ENCODE data around the gene LGR4. TPM values are rescaled to one million over a fixed set of nuclear protein-coding genes. Genes with fewer than 3 reads are reported as not detected.

LGR4 gene
- total and polyA plus RNA-seq, 9 of the 15 experiments (the other 6 are each of a cell fraction or from before 2014, with no cell fraction given): 0.94 to 10.1 (median 5.8) TPM

GRCh38 chr11:27406498-27407354 lies 65.9 kb downstream of the LGR4 start (continued):
- TF ChIP-seq ZNF398 (CRISPR knock-in tag; IDR thresholded peaks at IDR 0.05) (no peak), EP400 (IDR thresholded peaks at IDR 0.05) (no peak), NFE2L1 (tag; IDR thresholded peaks at IDR 0.05; ENCODE audit: borderline replicate concordance, low read depth) (no peak), TCF3 (CRISPR knock-in tag; IDR thresholded peaks at IDR 0.05) (peak; percentile 58), BRF2 (IDR thresholded peaks at IDR 0.05; ENCODE audit: borderline replicate concordance, insufficient read depth, insufficient read length) (no peak), ZSCAN29 (IDR thresholded peaks at IDR 0.05) (no peak), RBM17 (IDR thresholded peaks at IDR 0.05; ENCODE audit: borderline replicate concordance, low read depth, low read length) (no peak), FOXM1 (IDR thresholded peaks at IDR 0.05; ENCODE audit: low read depth) (no peak), FOXM1 (CRISPR knock-in tag; IDR thresholded peaks at IDR 0.05; ENCODE audit: low read depth) (no peak), SRSF9 (IDR thresholded peaks at IDR 0.05; ENCODE audit: borderline replicate concordance, low read depth, low read length) (no peak), ZBTB34 (CRISPR knock-in tag; IDR thresholded peaks at IDR 0.05) (no peak), SAP30 (IDR thresholded peaks at IDR 0.05; ENCODE audit: borderline replicate concordance, insufficient read depth, low read depth, low read length, poor library complexity, severe bottlenecking) (no peak), NR2C1 (IDR thresholded peaks at IDR 0.05) (no peak), NR2C1 (tag; IDR thresholded peaks at IDR 0.05) (no peak), MTA2 (IDR thresholded peaks at IDR 0.05; ENCODE audit: low read depth) (0 out of 2 replicates have a peak, but pooled peaks have one; percentile 11), HDAC1 (IDR thresholded peaks at IDR 0.05) (no peak; a peak in 1 of 4 replicates), MYC (IDR thresholded peaks at IDR 0.05; ENCODE audit: low read depth, low read length) (no peak), MYC (CRISPR knock-in tag; IDR thresholded peaks at IDR 0.05; ENCODE audit: borderline replicate concordance, low read depth) (no peak), STAT5B (CRISPR knock-in tag; IDR thresholded peaks at IDR 0.05) (no peak), XRCC4 (IDR thresholded peaks at IDR 0.05; ENCODE audit: extremely low read depth, insufficient read depth, insufficient read length) (no peak), HNRNPL (IDR thresholded peaks at IDR 0.05; ENCODE audit: low read depth, low read length) (no peak), ZNF699 (CRISPR knock-in tag; IDR thresholded peaks at IDR 0.05; ENCODE audit: insufficient replicate concordance) (no peak), ZC3H11A (IDR thresholded peaks at IDR 0.05; ENCODE audit: low read depth, low read length) (no peak), SAFB (IDR thresholded peaks at IDR 0.05; ENCODE audit: borderline replicate concordance, low read depth, low read length) (no peak), ETV1 (tag; conservative IDR thresholded peaks at IDR 0.05; ENCODE audit: low read depth) (no peak), MCM5 (IDR thresholded peaks at IDR 0.05; ENCODE audit: low read depth) (no peak)
